ENCODE data around the gene TRIM31. TPM values are rescaled to one million over a fixed set of nuclear protein-coding genes. Genes with fewer than 3 reads are reported as not detected.

The TRIM31 gene
- total RNA-seq, 1 donor from 2014 or later = 0.35 TPM

DNA sequence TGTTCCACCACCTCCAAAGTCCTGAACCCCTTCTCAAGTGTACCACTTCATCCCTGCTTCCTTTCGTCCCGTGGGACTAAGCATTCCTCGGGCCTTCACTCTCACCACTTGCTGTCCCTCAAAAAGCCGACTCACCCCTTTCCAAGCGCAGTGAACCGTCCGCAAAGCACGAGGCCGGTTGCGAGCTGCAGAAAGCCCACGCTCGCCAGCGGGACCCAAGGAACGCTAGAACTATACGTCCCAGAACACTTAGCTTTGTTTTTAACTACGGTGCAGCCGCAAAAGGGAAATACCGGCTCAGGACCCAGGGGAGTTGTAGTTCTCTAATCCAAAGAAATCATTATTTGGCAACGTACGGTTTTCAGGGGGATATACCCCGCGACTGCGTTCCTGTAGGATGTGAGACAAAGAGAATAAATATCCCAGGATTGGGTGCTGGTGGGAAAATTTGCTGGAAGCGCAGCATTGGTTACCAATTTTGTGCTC is 52.2 kb downstream of the TRIM31 start:
- Histone ChIP-seq H3K36me3 (peaks cover 21% of the 10 kb centered on the region), H3K4me3 (peak overlapping the region; percentile 78), H3K9me3 (no peaks in the 10 kb centered on the region), H3K27ac (peak overlapping the region; percentile 90), H3K27me3 (no peaks in the 10 kb centered on the region), H3K4me1 (peaks cover 19% of the 10 kb centered on the region)
- DNase-seq (peak; percentile 79), ATAC-seq (peak; percentile 54)
- intact Hi-C loops (cut with DNase I) = no loop called here
- TF ChIP-seq, protein P1, sequence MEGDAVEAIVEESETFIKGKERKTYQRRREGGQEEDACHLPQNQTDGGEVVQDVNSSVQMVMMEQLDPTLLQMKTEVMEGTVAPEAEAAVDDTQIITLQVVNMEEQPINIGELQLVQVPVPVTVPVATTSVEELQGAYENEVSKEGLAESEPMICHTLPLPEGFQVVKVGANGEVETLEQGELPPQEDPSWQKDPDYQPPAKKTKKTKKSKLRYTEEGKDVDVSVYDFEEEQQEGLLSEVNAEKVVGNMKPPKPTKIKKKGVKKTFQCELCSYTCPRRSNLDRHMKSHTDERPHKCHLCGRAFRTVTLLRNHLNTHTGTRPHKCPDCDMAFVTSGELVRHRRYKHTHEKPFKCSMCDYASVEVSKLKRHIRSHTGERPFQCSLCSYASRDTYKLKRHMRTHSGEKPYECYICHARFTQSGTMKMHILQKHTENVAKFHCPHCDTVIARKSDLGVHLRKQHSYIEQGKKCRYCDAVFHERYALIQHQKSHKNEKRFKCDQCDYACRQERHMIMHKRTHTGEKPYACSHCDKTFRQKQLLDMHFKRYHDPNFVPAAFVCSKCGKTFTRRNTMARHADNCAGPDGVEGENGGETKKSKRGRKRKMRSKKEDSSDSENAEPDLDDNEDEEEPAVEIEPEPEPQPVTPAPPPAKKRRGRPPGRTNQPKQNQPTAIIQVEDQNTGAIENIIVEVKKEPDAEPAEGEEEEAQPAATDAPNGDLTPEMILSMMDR (IDR thresholded peaks at IDR 0.05) = no peak

- no peak overlapping the region for H3K27ac ChIP-seq
- H3K4me3 ChIP-seq = no peak overlapping the region
- DNase-seq = no peak
- TF ChIP-seq, protein P1 (IDR thresholded peaks at IDR 0.05) = no peak
- peaks cover 8% of the 10 kb centered on the region for H3K4me1 ChIP-seq
- H3K36me3 ChIP-seq = peaks cover 24% of the 10 kb centered on the region
- H3K27me3 ChIP-seq = no peaks in the 10 kb centered on the region
- ATAC-seq = no peak
- H3K9me3 ChIP-seq = no peaks in the 10 kb centered on the region
- intact Hi-C loops (cut with DNase I) = no loop called here
Measured at GRCh38 chr6:30055513-30055912, 57.4 kb downstream of the TRIM31 start.

- no peak for ATAC-seq
- Histone ChIP-seq H3K4me3 (no peak overlapping the region), H3K36me3 (peaks cover 24% of the 10 kb centered on the region), H3K9me3 (no peaks in the 10 kb centered on the region), H3K27ac (no peak overlapping the region), H3K27me3 (no peaks in the 10 kb centered on the region), H3K4me1 (no peaks in the 10 kb centered on the region)
- DNase-seq = no peak
- intact Hi-C loops (cut with DNase I) = no loop called here
- TF ChIP-seq, protein P1 (IDR thresholded peaks at IDR 0.05) = no peak
Measured at GRCh38 chr6:30053682-30054081, 59.2 kb downstream of the TRIM31 start.

Other genes with a start within 250 kb of the TRIM31 start
- 1,071 TPM for gene HLA-A, start 170.6 kb downstream of the TRIM31 start, total RNA-seq
- gene POLR1H, start 51.8 kb downstream of the TRIM31 start, total RNA-seq = 20.3 TPM
- gene PPP1R11, start 45.9 kb downstream of the TRIM31 start, total RNA-seq = 62.6 TPM
- gene RNF39, start 37.3 kb downstream of the TRIM31 start, total RNA-seq = 2.4 TPM
- gene TRIM40, start 23.1 kb upstream of the TRIM31 start, total RNA-seq = not detected
- gene TRIM10, start 48.1 kb upstream of the TRIM31 start, total RNA-seq = not detected
- gene TRIM15, start 50.5 kb upstream of the TRIM31 start, total RNA-seq = not detected
- gene TRIM26, start 100.3 kb upstream of the TRIM31 start, total RNA-seq = 48.1 TPM
- 11.5 TPM for gene TRIM39, start 213.8 kb upstream of the TRIM31 start, total RNA-seq
- 29.3 TPM for gene RPP21, start 232.1 kb upstream of the TRIM31 start, total RNA-seq

Measured in upper lobe of right lung (tissue), 1 donor.